GM04504 (cell line): ENCODE results near the gene PIGC.
"Not testable (repeated sequence)": the region's sequence is repeated elsewhere in the genome, so short reads cannot be mapped to it uniquely, and the experiment has no call there.

Experiments
- DNase-seq: peaks from one replicate; pipeline ENCODE4 v3.0.0-alpha.2; 2012; ENCODE audit warnings: low read depth

PIGC gene

DNA sequence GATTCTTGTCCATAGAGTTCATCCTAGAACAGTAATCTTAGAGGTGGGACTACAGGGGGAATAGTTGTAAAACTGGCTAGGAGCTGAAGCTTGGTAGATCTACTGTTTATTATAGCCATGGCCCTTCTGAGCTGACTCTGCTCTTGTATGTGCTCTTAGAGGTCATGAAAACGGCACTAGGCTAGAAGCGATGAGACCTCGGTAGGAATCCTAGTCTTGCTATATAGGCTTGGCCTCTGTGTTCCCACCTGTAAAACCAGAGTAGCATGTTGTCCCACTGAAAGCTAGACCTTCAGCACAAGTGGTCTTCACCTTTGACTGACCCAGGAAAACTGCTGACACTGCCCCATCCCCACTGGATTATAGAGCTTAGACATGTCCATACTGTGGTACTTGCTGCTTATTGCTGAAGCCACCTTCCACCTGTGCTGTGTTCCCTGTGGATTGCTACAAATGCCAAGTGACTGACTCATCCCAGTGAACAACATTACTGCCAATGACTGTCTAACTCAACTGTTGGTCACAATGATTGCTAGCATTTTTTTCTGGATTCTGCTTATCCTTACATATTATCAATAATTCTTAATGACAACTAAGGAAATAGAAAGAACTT is 23.0 kb upstream of the PIGC start:
- no peak for DNase-seq

DNA sequence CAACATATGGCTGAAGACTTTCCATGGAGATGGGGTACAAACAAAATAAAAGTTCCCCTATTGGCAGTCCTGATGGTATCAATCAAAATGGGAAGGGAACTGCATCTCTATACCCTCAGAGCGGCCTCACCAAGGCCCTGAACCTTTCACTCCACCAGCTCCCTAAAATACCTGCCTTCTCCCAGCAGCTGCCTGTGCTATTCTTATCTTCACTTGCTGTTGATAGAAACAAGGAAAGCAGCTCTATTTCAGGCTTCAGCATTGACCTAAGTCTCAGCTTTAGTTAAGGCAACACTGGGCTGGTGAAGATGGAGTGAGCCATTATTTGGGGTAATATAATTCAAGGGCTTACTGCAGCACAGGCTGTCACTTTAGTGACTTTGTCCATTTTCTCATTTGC is 21.7 kb upstream of the PIGC start:
- DNase-seq: no peak

DNA sequence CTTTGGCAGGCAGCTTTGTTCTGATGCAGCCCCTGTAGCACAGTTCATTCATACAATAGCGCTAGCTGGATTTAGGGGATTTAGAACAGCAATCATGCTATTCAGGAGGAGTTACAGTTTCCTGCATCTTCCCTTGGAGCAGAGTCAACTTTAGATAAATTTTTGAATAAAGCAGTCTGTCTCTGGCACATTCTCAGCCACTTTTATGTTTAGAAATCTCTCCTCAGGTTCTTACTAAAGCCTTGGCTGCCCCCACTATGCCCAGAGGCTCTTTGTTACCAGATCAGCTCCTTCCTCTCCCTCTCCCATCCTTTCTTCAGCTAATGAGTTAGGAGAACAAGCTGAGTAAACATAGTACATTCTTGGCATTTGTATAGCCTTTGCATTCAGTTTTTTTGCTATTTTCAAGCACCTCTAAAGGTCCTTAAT is 17.0 kb upstream of the PIGC start:
- DNase-seq: no peak

DNA sequence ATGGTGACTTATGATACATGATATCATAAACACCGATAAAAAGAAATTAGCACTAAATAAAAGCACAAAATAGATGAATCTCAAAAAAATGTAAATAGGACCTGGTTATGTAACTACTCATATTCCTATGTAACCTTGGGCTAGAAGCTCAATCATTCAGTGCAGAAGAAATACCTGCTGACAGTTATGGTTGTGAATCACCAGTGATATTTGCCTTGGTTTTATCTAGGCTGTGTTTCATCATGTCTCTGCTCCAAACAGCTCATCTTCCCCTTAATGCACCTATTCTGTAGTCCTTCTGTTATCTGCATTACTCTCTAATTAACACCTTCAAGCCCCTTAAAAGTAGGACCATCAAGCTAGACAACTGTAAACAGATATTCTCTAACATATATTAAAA is 16.3 kb upstream of the PIGC start:
- DNase-seq: no peak

DNA sequence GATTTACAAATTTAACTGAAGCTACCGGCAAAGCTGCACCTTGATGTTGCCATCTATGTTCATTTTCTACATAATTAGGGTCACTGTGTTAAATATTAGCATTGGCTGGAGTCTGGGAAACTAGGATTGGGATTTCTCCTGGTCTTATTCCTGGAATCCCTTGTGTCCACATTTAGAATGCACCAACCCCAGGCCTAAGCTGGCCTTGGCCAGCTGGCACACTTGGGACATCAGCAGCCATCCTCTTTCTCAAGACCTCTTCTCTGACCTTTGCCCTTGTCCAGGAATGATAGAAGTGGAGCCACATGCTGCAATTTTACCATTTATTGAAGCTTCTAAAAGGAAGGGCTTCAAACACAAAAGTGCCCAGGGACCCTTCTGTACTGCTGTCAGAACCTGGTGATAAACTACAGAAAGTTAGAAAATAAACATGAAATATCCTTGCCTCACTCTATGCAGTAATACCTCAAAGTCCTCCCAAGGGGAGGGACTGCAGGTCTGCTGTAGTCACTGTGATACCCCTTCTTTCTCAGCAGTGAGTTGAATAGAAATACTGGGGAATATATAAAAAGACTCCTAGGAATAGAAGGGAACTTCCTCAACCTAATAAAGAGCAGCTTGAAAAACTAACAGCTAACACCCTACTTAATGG is 13.7 kb upstream of the PIGC start:
- no peak for DNase-seq

DNA sequence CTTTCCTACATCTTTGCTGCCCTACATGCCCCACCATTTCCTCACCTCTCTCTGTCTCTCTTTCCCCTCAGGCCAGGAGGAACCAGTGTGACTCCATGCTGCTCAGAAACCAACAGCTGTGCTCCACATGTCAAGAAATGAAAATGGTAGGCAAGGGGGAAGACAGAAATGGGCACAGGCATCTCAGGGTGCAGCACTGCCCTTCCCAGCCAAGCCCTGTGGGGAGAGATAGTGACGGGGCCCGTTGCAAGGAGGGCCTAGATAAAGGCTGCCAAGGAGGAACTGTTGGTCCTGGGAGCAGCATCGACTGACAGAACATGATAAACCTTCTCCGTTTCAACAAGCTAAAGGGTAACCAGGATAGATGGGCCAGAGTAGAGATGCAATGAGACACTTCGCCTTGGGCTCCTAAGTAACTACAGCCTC is 12.5 kb upstream of the PIGC start:
- DNase-seq: no peak

DNA sequence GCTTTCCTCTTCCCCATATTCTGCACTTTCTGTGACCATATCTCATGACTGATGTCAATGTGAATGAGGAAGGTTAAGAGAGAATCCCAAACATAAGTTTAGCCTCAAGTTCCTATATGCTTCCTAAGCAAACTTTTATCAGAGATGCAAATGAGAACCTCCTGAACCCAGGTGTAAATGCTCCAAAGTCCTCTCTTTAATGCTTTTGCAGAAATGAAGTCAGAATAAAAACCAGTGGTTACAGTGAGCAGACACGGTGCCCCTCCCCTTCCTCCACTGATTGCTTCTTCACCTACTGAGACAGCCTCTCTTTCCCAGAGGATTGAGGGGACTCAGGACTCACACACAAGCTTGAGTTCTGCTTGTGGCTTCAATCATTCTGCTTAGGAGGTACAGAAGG is 11.6 kb upstream of the PIGC start:
- DNase-seq: no peak

DNA sequence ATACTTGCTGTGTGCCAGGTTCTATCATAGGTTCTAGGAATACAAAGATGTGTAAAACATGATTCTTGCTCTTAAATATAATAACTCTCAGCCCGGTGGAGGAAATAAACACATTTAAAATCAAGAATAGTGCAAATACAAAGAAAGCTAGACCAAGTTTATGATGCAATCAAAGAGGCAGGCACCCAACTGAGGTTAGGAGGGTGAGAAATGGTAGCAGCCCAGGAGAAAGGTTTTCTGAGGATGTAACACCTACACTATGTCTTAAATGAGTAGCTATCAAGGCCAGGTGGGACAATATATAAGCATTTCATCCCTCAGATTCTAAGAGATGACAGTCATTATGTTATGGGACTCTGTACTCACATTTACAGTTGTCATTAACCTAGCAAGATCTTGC is 9.7 kb upstream of the PIGC start:
- DNase-seq: no peak

DNA sequence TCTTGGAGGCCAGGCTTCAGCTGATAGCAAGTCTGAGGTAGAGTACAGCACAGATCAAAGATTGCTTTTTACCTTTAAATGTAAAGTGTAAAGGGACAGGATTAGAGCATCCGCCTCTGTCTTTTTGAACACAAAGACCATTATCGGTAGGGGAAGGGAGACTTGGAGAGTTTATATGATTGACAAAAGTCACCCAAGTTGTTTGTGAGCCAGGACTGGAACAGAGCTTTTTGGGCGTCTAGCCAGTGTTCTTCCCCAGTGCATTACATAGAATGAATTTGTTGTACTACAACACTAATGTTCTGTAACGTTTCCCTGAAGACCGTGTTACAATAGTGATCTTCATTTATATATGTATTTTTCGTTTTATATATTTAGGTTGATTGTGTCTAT is 9.3 kb upstream of the PIGC start:
- no peak for DNase-seq

DNA sequence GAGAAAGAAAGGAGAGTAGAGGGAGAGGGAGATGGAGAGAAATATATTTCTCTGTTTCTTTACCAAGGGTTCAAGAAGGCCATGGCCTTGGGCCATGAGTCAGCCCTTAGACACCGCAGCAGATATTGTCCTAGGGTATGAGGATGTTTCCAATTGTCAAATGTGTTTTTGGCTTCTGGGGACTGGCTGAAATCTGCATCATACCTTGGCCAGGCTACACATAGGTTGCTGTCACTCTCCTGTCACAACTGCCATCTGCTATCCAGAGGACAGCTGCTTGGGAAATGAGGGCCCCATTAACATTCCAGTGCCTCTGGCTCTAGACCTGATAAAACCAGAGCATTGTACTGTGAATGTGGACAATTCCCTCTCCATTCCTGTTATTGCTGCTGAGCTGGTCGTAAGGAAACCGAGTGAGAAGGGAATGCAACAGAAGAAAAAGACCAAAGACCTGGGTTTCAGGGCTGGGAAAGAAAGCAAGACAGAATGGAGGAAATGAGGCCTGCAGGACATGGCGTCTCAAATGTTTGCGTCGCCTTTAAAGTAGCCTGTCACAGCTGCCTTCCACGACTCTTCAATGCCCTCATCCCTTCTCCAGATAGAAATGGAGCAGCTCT is 8.8 kb upstream of the PIGC start:
- DNase-seq: no peak

DNA sequence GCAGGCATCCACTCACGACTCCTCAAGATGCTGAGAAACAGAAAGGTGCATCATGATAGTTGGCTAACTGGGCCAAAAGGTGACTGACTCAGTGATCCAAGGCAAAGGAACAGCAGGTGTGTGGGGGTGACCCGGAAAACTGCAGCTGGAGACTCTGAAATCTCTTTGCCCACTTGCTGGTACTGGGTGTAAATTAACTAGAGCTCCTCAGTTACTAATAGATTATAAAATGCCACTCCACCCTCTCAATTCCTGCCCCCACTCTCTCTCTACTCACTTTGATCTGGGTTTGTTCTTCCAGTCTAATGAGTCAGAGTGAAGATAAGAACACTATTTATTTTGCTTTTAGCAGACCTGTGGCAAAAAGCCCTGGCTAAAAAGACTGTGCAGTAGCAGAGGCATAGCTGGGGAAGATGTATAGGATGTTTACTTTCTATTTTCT is 7.2 kb upstream of the PIGC start:
- DNase-seq: no peak

DNA sequence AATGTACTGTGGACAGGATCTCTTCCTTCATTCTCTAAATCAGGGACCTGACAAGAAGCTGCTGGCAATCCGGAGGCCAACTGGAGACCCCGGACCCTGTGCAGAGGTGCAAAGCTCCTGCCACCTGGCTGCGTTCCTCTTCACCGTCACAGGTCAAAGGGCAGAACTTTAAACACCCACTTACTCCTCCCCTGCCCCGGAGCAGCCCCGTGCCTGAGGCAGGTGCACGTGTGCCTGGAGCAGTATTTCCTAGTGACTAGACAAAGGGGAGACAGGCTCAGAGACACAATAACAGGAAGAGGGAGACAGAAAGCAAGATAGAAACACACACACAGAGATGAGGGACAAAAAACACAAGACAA is 6.6 kb upstream of the PIGC start:
- no peak for DNase-seq

DNA sequence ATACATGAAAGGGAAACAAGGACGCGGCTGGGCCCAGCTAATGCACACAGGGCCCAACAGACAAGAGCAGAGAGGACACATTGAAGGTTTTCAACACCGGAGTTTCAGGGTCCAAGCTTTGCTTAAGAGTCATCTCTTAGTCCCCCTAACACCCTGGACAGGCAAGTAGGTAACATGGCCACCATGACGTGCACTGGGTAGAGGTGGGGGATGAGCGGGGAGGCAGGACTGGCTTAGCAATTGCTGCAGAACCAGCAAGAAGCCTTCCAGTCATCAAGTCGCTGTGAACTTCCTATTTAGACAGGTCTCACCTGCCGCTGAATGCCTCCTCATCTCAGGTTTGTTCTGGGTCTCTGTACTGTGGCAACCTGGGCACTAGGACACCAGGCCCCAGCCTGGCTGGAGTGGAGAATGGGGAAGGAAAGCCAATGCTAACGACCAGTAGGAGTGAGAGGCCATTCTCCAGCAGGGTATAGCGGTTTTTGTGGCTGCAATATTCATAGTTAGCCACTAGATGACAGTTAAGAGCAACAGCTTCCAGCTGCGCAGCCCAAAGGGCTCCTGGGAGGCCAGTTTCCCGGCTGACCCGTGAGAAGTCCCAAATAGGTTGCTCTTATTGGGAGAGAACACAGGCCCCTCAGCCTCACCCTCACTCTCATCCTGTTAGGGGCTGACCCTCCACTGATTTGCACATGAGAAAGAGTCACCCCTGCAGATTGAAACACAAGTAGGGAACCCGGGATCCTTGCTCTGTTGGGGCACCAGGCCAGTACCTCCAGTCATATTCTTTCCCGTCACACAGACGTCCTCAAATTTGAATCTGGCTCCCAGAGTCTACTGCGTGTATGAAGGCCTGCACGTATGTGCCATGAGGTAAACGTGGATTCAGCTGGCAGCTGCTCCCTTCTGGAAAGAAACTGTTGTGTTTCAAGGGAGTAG is 6.0 kb upstream of the PIGC start:
- peak; percentile 15 for DNase-seq

DNA sequence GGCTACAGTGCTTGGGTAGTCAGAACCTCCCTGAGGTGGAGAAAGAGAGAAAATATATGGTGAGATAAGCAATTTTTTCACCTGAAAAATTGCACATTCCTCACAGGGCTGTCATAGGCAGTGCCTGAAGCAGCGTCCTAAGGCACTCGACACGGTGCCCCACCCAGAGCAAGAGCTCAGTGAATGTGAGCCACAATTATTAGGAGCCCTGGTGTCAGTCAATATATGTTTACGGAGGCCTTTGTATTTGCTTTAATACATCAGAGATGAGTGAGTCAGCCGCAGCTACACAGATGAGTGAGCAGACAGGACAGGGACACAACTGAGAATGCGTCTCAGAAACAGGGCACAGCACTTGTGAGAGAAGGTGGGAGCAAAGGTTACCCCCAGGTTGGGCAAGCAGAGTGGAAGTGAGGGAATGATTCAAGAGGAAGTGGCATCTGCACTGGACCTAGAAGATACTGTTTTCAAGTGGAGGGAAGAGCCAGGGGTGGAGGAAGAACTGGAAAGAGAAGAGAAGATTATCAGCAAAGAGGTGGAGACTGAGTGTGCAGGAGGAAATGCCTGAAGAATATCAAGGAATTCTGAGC is 5.2 kb upstream of the PIGC start:
- DNase-seq: no peak

DNA sequence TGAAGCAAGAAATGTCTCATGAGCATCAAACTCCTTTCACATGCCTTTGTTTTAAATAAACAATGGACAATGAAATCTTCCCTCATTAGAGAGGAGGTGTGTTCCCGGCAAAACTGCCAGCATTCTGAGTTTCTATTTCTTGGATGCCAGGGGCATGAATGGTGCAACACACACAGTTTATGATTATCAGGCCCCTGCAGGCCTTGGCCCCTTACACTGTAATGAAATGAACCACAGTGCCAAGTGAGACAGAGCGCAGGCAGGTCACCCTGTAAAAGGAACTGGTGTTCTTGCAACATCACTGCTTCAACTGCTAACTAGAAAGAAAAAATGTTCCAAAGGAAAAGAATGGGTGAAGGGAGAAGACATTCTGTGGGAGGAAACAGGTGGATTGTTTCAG is 3.8 kb upstream of the PIGC start:
- DNase-seq: no peak

DNA sequence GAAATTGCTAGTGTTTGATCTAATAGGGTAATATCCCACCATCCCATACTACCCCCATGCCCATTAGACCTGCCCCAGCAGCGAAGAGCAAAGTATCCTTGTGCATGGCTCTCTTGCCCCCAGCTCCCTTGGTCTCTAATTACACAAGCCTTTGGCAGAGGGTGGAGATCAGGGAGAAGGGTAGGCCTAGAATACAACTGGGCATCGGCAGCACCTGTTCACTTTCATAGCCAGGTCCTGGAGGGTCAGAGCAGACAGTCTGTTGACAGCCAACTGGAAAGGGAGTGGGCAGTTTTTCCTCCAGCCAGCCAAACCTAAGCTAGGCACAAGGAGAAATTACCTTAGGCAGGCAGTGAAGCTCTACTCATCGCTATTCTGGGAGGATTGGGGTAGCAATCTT is 2.7 kb upstream of the PIGC start:
- DNase-seq: no peak

DNA sequence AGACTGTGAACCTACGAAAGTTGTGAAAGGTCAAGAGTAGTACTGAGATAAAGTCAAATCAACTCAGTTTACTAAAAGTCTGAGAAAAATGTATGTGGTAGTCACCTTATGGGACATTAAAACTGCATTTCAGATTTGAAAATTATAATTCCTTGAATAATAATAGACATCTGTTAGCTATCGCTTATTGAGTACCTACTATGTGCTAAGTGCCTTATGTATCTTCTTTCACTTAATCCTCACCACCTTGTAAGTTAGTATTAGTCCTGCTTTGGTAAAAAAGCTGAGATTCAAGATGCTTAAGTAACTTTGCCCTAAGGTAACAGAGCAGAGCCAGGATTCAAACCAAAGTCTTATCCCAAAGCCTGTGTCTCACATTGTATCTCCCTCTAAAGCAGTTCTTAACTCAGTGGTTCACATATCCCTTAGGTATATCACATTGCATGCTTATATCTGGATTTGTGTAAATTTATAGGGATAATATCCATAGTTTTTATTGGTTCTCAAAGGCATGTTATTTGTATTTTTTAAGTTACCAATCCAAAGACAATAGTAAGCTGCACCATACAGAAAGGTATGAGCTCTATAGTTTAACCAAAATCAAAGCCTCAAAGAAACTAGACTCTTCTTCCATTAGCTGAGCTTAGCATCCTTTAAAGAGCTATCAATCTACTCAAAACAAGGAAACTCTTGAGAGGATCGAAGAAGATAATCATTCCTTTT is 865 bp downstream of the PIGC start:
- no peak for DNase-seq

DNA sequence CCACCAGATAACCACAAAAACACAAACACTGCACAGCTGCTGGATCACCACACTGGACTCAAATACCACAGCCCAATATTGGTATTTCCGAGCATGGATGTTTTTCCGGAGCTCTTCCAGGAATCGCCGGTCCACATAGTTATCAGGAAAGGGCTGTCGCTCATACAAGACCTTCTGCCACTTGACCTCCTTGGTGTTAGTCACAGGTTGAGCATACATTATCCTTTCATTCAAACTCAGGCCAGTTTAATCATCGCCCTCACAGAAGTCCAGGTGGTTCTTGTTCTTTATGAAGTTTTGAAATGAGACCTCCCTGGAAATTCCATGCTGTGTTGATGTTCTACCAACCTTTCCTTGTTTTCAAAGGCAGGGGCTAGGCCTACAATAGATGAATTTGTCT is 1.5 kb downstream of the PIGC start:
- DNase-seq: no peak

DNA sequence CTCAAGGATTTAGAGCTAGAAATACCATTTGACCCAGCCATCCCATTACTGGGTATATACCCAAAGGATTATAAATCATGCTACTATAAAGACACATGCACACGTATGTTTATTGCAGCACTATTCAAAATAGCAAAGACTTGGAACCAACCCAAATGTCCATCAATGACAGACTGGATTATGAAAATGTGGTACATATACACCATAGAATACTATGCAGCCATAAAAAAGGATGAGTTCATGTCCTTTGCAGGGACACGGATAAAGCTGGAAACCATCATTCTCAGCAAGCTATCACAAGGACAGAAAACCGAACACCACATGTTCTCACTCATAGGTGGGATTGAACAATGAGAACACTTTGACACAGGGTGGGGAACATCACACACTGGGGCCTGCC is 6.7 kb downstream of the PIGC start:
- DNase-seq: not testable (repeated sequence)

DNA sequence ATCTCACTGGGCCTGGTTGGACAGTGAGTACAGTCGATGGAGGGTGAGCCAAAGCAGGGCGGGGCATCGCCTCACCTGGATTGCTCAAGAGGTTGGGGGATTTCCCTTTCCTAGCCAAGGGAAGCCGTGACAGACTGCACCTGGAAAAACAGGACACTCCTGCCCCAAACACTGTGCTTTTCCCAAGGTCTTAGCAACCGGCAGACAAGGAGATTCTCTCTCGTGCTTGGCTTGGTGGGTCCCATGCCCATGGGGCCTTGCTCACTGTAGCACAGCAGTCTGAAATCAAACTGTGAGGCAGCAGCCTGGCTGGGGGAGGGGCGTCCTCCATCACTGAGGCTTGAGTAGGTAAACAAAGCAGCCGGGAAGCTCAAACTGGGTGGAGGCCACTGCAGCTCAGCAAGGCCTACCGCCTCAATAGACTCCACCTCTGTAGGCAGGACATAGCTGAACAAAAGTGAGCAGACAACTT is 12.1 kb downstream of the PIGC start:
- DNase-seq: no peak

DNA sequence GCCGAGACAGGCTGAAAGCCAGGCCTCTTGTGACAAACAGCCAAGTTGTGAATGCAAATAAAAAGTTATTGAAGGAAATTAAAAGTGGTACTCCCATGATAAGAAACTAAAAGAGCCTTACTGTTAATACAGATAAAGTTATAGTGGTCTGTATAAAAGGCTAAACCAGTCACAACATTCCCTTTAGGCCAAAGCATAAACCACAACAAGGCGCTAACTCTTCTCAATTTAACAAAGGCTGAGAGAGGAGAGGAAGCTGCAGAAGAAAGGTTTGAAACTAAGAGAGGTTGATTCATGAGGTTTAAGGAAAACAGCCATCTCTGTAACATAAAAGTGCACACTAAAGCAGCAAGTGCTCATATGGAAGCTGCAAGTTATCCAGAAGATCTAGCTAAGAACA is 12.7 kb downstream of the PIGC start:
- no peak for DNase-seq

DNA sequence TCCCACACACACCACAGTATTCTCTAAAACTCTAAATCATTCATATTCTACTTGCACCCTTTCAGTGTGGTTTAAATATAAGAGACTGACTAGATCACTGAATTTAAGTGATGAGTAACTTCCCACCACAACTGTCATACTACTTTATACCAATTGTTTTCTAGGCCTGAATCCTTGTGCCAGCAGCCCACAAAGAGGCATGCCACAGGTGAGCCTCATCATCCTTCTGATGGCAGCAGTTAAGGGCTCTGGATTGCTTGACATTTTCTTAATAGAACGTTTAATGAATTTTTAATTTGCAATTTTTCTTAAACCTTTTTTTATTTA is 13.8 kb downstream of the PIGC start:
- no peak for DNase-seq
